Fibroblast of skin of back (primary cell): ENCODE results near the gene CKAP2. TPM values are rescaled to one million over a fixed set of nuclear protein-coding genes. Genes with fewer than 3 reads are reported as not detected.
"Not testable (repeated sequence)": the region's sequence is repeated elsewhere in the genome, so short reads cannot be mapped to it uniquely, and the experiment has no call there.

Experiments
- DNase-seq: peaks from one replicate; pipeline ENCODE4 v3.0.0-alpha.2; 2013
- polyA plus RNA-seq, 2 experiments: library from polyadenylated mRNA; unstranded; fragments of 120-200 nt; gene quantifications; one replicate each; pipeline ENCODE4 v1.2.1, GENCODE V29; 2013; ENCODE audit not compliant: insufficient read length in 2 of 2

CKAP2 gene, protein sequence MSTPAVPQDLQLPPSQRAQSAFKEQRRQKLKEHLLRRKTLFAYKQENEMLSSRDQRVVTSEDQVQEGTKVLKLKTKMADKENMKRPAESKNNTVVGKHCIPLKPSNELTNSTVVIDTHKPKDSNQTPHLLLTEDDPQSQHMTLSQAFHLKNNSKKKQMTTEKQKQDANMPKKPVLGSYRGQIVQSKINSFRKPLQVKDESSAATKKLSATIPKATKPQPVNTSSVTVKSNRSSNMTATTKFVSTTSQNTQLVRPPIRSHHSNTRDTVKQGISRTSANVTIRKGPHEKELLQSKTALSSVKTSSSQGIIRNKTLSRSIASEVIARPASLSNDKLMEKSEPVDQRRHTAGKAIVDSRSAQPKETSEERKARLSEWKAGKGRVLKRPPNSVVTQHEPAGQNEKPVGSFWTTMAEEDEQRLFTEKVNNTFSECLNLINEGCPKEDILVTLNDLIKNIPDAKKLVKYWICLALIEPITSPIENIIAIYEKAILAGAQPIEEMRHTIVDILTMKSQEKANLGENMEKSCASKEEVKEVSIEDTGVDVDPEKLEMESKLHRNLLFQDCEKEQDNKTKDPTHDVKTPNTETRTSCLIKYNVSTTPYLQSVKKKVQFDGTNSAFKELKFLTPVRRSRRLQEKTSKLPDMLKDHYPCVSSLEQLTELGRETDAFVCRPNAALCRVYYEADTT
- 64.0 TPM for polyA plus RNA-seq (2013, experiment 1 of 2; ENCODE audit: insufficient read length)
- 13.1 TPM for polyA plus RNA-seq (2013, experiment 2 of 2; ENCODE audit: insufficient read length)

DNA sequence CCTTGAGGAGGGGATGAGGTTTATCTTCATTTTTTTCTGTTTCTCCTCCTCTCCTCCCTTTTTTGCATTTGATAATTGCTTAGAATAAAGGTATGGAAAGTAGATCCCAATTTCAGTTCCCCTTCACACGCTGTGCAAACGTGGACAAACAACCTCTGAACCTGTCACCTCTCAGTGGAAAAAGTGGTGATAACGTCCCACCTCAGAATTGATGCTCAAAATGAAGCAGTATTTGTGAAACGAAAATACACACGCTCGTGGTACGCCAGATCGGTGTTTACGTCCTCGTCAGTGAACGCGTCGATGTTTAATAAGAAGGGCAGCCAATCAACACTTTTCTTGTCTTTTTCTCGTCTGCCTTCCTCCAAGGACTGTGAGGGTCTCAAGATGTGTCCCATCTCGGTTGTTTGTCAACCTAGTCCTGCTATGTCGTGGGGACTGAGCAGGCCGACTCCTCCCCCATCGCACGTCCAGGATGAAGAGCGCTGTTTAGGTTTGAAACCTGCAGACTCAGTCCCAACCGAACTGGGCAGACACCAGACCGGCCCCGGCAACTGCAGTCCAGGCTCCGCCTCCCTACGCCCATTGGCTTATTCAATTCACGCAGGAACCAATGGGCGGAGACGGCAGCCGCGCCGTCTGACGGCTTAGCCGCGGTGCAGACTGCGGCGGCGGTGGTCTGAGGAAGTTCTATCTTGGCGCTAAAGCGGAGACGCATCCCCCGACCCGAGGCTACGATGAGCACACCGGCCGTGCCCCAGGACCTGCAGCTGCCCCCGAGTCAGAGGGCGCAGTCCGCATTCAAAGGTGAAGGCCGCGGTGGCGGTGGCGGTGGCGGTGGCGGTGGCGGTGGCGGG is at the start of gene CKAP2:
TSS of gene CKAP2 (plus strand) at position 659 of the 857 bp plus-strand sequence. CDS start at position 738, 79 bp downstream.
- DNase-seq, result peak; percentile 93

DNA sequence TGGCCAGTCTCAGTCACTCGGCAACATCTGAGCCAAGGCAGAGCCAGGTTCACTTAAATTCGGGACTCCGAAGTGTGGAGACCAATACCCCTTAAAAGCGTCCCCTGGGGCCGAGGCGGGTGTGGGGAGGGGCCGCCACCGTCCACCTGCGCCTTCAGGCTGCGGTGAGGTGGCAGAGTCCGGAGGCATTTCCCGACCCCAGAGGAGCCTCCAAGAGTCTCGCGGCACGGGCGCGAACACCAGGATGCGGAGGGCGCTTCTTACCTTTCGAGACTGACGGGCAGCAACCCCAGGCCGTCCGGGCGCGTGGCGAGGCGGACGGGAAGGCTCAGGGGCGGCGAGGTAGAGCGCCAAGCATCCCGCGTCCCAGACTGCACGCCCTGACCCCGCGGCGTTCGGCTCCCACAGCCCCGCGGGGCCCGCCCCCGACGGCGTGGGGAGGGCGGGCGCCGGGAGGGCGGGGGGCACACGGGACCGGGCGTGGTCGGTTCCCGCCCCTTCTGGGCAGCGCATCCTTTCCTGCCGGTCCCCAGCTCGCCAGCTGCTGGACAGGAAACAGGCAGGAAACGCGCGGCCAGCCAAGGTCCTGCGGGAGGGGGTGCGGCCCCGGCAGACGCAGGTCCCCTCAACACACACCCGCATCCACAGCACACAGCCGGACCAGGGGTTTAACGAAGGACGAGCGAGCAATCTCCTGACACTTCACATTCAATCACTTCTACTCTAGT is 49.3 kb upstream of the CKAP2 start, which contains the start of gene THSD1:
TSS of gene THSD1 (minus strand) at position 406 of the 728 bp plus-strand sequence. CDS start 3,572 bp downstream, outside the sequence.
- DNase-seq, result peak; percentile 26

DNA sequence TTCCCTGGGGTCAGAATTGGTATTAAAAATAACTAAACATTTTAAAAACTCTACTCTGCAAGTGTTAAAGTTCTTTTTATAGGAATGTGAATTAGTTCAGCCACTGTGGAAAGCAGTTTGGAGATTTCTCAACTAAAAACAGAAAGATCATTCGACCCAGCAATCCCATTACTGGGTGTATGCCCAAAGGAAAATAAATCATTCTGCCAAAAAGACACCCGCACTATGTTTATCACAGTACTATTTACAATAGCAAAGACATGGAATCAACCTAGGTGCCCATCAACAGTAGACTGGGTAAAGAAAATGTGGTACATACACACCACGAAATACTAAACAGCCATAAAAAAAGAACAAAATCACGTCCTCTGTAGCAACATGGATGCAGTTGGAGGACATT is 48.6 kb upstream of the CKAP2 start:
- no peak for DNase-seq

DNA sequence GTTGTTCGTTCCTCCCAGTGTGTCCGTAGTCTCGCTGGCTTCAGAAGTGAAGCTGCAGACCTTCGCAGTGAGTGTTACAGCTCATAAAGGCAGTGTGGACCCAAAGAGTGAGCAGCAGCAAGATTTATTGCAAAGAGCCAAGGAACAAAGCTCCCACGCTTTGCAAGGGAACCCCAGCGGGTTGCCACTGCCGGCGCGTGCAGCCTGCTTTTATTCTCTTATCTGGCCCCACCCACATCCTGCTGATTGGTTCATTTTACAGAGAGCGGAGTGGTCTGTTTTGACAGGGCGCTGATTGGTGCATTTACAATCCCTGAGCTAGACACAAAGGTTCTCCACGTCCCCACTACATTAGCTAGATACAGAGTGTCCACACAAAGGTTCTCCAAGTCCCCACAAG is 47.8 kb upstream of the CKAP2 start:
- not testable (repeated sequence) for DNase-seq

DNA sequence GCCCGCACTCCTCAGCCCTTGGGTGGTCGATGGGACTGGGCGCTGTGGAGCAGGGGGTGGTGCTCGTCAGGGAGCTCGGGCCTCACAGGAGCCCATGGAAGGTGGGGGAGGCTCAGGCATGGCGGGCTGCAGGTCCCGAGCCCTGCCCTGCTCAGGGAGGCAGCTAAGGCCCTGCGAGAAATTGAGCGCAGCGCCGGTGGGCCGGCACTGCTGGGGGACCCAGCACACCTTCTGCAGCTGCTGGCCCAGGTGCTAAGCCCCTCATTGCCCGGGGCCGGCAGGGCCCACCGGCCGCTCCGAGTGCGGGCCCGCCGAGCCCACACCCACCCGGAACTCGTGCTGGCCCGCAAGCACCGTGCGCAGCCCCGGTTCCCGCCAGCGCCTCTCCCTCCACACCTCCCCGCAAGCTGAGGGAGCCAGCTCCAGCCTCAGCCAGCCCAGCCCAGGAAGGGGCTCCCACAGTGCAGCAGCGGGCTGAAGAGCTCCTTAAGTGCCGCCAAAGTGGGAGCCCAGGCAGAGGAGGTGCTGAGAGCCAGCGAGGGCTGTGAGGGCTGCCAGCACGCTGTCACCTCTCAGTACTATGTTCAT is 47.1 kb upstream of the CKAP2 start:
- DNase-seq, result not testable (repeated sequence)

- DNase-seq, result peak; percentile 33
Measured at GRCh38 chr13:52411629-52412028, 43.6 kb upstream of the CKAP2 start.

GRCh38 chr13:52412128-52412527 is 43.1 kb upstream of the CKAP2 start:
- DNase-seq, result no peak

- no peak for DNase-seq
Measured at GRCh38 chr13:52414051-52414450, 41.2 kb upstream of the CKAP2 start.

- peak; percentile 78 for DNase-seq
Measured at GRCh38 chr13:52414963-52415362, 40.3 kb upstream of the CKAP2 start.

DNA sequence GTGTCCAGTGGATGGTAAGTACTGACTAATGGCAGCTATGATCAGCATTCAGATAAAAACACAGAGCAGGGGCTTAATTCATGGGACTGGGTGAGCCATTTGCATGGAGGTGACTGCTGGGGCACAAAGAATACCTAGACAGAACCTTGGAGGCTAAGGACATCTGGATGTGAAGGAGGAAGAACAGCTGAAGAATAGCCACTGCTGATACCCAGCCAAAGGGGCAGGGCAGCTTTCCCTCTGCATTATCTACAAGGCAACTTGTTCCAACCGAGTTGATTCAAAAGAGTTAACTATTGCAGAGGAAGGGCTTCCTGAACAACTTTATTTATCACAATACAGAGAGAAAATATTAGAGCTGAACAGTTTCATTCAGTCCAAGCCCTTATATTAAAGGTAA is 36.2 kb upstream of the CKAP2 start:
- DNase-seq, result no peak

DNA sequence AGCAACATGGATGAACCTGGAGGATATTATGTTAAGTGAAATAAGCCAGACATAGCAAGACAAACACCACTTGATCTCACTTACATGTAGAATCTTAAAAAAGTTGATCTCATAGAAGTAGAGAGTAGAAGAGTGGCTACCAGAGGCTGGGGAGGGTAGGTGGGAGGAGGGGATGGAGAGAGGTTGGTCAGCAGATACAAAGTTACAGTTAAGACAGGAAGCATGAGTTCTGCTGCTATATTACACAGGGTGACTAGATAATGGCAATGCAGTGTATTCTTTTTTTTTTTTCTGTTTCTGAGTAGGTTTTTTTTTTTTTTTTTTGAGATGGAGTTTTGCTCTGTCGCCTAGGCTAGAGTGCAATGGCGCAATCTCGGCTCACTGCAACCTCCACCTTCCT is 34.1 kb upstream of the CKAP2 start:
- no peak for DNase-seq

DNA sequence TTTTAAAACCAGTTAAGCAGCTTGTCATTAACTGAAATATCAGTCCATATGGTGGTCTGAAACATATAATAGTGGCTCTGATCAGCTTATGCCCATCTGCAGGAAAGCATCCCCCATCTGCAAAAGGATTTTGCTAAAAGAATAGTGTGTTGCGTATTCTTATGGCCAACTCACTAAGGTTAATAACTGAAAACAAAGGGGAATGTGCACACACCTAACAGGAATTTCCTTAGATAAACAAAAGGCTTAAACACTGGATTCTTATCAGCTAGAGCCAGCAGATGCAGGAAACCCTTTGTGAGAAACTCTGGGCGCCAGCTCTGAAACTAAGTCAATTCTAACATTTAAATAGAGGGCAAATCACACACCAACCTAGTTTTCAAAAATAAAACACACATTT is 27.0 kb upstream of the CKAP2 start:
- DNase-seq, result no peak

- DNase-seq, result no peak
Measured at GRCh38 chr13:52432456-52432855, 22.8 kb upstream of the CKAP2 start.

DNA sequence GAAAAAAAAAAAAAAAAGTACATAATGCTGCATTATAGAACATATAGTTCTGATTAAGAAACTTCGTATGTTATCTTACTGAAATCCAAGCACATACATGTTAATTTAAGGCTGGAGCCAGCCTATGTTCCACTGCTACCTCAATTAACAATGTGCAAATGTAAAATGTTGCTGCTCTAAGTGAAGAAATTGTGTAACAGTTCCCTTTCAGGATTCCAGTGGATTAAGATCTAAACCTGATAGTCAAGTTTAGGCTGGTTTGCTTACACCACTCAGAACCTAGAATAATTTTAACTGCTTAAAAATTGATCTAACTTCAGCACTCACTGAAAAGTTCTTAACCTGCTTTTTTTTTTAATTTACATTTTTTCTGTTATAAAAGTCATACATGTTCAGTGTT is 9.0 kb upstream of the CKAP2 start:
- no peak for DNase-seq

GRCh38 chr13:52447354-52447753 is 7.9 kb upstream of the CKAP2 start:
- no peak for DNase-seq

DNA sequence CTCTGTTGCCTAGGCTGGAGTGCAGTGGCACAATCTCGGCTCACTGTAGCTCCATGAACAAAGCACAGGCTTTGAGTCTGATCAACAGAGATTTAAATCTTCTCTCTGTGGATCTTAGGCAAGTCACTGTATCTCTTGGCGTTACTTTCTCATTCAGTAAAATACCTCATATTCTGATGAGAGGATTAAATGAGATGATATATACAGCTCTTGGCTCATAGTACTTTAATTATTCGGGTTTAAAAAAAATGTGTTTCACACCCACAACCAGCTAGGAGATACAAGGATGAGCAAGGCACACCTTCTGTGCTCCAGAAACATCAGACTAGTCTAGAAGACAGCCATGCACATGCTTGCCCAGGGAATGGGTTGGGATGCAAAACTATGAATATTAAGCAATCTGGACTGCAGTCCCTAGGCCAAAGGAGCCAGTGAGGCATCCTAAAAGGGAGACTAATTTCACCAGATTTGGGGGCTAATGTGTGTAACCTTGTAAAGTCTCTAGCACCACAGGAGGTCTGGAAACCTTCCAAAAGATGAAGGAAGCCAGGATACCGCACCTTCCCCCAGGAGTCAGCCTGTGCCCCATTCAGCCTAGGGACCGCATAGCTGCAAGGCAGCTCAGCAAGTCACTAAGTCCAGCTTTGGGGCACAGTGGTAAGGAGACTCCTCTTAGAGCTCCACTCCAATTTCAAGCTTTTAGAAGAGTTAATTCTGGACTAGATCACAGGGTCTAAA is 7.3 kb upstream of the CKAP2 start:
- no peak for DNase-seq

GRCh38 chr13:52449331-52450011 is 5.8 kb upstream of the CKAP2 start:
- no peak for DNase-seq

DNA sequence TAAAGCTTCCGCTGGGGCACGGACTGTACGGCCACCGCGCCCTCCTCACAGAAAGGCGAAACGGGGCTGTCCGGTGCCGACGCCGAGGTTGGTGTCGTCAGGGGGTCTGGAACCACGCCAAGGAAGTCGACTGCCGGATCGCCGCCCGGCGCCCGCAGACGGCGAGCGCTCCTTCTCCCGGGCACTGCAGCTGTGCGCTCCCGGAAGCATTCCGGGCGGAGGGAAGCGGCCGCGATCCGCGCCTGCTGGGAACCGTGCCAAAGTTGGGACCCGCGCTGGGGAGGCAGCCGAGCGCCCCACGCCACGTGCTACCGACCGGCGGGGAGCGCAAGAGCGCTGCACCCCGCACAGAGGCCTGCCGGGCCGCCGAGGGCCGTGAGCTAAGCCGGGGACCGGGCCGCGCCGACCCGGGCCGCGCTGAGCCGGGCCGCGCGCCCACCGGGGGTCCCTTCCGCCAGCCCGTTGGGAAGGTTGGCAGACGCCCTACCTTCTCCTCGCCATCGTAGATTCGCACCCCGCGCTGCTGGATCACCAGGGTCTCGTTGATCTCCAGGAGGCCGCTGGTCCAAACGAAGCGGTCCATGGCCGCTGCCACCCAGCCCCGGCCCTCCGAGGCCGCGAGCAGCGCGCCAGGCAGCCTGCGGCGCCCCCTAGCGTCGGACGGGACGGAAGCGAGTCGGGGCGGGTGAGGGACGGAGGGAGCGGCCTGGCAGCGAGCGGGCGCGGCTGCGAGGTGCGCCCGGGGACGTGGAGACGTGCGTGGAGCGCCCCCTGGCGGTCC is 5.1 kb upstream of the CKAP2 start, which contains the start of gene VPS36:
TSS of gene VPS36 (minus strand) at position 623 of the 781 bp plus-strand sequence. CDS start at position 583, 40 bp downstream.
- DNase-seq, result peak; percentile 91

DNA sequence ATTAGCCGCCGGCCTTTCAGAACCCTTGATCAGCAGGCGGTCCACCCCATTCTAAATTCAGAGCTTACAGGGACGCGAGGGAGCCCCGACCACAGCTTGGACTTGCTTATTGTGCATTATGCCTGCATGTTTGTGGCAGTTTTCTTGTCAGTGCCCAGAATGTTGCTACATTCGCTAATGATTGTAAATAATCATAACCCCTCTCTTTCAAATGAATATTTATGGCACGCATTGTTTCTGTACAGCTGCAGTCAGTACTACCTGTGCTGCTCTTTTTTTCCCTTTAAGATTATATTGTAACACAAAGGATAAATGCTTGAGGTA is 4.5 kb upstream of the CKAP2 start:
- DNase-seq, result no peak
